Measurements from ENCODE around the gene PPARA. TPM values are rescaled to one million over a fixed set of nuclear protein-coding genes. Genes with fewer than 3 reads are reported as not detected.

PPARA gene
- total and polyA plus RNA-seq, 9 of the 15 experiments (the other 6 are each of a cell fraction or from before 2014, with no cell fraction given), result 0.64 to 5.3 (median 3.5) TPM

DNA sequence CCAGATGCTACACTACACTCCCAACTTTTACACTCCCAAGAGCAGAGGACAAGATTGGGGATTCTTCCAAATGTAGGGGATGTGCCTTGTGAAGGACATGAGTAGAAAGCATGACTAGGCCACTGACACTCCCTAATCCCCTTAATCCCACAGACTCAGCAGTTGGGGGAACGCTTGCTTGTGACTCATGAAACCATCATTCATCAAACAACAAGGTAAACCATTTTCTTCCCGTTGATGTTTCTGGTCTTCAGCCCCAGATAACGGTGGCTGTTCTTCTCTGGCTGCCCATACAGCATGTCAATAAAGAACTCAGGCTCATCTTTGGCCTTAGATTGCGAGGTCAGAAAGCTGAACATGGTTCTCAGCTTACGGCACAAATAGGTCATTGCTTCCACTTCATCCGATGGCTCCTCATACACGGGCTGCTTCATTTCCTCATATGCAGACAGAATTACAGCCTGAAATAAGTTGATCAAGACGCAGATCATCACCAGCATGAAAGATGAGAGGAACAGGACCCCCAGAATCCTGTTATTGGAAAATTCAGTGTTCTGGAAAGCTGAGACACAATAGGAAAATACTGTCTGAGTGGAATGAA, 106.1 kb downstream of the PPARA start (continued):
- TF ChIP-seq, protein P1, sequence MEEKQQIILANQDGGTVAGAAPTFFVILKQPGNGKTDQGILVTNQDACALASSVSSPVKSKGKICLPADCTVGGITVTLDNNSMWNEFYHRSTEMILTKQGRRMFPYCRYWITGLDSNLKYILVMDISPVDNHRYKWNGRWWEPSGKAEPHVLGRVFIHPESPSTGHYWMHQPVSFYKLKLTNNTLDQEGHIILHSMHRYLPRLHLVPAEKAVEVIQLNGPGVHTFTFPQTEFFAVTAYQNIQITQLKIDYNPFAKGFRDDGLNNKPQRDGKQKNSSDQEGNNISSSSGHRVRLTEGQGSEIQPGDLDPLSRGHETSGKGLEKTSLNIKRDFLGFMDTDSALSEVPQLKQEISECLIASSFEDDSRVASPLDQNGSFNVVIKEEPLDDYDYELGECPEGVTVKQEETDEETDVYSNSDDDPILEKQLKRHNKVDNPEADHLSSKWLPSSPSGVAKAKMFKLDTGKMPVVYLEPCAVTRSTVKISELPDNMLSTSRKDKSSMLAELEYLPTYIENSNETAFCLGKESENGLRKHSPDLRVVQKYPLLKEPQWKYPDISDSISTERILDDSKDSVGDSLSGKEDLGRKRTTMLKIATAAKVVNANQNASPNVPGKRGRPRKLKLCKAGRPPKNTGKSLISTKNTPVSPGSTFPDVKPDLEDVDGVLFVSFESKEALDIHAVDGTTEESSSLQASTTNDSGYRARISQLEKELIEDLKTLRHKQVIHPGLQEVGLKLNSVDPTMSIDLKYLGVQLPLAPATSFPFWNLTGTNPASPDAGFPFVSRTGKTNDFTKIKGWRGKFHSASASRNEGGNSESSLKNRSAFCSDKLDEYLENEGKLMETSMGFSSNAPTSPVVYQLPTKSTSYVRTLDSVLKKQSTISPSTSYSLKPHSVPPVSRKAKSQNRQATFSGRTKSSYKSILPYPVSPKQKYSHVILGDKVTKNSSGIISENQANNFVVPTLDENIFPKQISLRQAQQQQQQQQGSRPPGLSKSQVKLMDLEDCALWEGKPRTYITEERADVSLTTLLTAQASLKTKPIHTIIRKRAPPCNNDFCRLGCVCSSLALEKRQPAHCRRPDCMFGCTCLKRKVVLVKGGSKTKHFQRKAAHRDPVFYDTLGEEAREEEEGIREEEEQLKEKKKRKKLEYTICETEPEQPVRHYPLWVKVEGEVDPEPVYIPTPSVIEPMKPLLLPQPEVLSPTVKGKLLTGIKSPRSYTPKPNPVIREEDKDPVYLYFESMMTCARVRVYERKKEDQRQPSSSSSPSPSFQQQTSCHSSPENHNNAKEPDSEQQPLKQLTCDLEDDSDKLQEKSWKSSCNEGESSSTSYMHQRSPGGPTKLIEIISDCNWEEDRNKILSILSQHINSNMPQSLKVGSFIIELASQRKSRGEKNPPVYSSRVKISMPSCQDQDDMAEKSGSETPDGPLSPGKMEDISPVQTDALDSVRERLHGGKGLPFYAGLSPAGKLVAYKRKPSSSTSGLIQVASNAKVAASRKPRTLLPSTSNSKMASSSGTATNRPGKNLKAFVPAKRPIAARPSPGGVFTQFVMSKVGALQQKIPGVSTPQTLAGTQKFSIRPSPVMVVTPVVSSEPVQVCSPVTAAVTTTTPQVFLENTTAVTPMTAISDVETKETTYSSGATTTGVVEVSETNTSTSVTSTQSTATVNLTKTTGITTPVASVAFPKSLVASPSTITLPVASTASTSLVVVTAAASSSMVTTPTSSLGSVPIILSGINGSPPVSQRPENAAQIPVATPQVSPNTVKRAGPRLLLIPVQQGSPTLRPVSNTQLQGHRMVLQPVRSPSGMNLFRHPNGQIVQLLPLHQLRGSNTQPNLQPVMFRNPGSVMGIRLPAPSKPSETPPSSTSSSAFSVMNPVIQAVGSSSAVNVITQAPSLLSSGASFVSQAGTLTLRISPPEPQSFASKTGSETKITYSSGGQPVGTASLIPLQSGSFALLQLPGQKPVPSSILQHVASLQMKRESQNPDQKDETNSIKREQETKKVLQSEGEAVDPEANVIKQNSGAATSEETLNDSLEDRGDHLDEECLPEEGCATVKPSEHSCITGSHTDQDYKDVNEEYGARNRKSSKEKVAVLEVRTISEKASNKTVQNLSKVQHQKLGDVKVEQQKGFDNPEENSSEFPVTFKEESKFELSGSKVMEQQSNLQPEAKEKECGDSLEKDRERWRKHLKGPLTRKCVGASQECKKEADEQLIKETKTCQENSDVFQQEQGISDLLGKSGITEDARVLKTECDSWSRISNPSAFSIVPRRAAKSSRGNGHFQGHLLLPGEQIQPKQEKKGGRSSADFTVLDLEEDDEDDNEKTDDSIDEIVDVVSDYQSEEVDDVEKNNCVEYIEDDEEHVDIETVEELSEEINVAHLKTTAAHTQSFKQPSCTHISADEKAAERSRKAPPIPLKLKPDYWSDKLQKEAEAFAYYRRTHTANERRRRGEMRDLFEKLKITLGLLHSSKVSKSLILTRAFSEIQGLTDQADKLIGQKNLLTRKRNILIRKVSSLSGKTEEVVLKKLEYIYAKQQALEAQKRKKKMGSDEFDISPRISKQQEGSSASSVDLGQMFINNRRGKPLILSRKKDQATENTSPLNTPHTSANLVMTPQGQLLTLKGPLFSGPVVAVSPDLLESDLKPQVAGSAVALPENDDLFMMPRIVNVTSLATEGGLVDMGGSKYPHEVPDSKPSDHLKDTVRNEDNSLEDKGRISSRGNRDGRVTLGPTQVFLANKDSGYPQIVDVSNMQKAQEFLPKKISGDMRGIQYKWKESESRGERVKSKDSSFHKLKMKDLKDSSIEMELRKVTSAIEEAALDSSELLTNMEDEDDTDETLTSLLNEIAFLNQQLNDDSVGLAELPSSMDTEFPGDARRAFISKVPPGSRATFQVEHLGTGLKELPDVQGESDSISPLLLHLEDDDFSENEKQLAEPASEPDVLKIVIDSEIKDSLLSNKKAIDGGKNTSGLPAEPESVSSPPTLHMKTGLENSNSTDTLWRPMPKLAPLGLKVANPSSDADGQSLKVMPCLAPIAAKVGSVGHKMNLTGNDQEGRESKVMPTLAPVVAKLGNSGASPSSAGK (IDR thresholded peaks at IDR 0.05), result peak; percentile 60
- TF ChIP-seq JUND (IDR thresholded peaks at IDR 0.05; ENCODE audit: borderline replicate concordance, low read depth, low read length) (0 out of 2 replicates have a peak, but pooled peaks have one; percentile 41), JUND (tag; IDR thresholded peaks at IDR 0.05; ENCODE audit: borderline replicate concordance, low read depth, low read length) (no peak; the same call in 2 of the 3 replicates), GATA2 (CRISPR knock-in tag; IDR thresholded peaks at IDR 0.05) (peak; percentile 45; the same call in 1 of the 2 replicates)

Data from K562 (cell line).